Measurements from ENCODE around the gene NT5E. TPM values are rescaled to one million over a fixed set of nuclear protein-coding genes. Genes with fewer than 3 reads are reported as not detected.

Gene NT5E
- total RNA-seq, 1 experiment from 2014 or later, result 0.52 TPM

- Histone ChIP-seq H4K8ac (replicated peaks; ENCODE audit: insufficient read length, low read depth, low read length) (no peak overlapping the region), H2BK20ac (ENCODE audit: low read depth, low read length, poor library complexity, severe bottlenecking) (no peak overlapping the region), H3K23ac (ENCODE audit: insufficient read length, low read depth, low read length) (no peak overlapping the region), H2BK120ac (ENCODE audit: low read depth, low read length, poor library complexity, severe bottlenecking) (no peak overlapping the region), H3K79me1 (ENCODE audit: insufficient read depth, low read depth, low read length, poor library complexity, severe bottlenecking) (no peaks in the 10 kb centered on the region), H3K4me1 (ENCODE audit: insufficient read depth, low read length) (no peaks in the 10 kb centered on the region), H2BK15ac (ENCODE audit: low read depth, low read length) (no peak overlapping the region), H3K56ac (ENCODE audit: insufficient read length, low read depth, low read length) (no peak overlapping the region), H3K9ac (ENCODE audit: extremely low read depth, insufficient read length, low read length) (no peak overlapping the region), H2AFZ (ENCODE audit: low read length) (no peak overlapping the region), H3K27me3 (ENCODE audit: insufficient read depth, low read length) (no peaks in the 10 kb centered on the region), H3K9me3 (ENCODE audit: control insufficient read depth, low read depth, low read length) (no peaks in the 10 kb centered on the region), H3K14ac (ENCODE audit: insufficient read depth, low read length) (no peak overlapping the region), H3K23me2 (ENCODE audit: insufficient read length, low read depth, low read length, poor library complexity, severe bottlenecking) (no peaks in the 10 kb centered on the region), H2BK5ac (ENCODE audit: insufficient read length, low read length) (no peak overlapping the region), H2BK12ac (ENCODE audit: insufficient read length, low read depth, low read length) (no peak overlapping the region), H4K91ac (ENCODE audit: insufficient read length, low read depth, low read length) (no peak overlapping the region), H3T11ph (ENCODE audit: low read length) (no peak overlapping the region), H4K20me1 (ENCODE audit: control insufficient read depth, insufficient read depth, insufficient read length) (no peaks in the 10 kb centered on the region), H3K79me2 (ENCODE audit: insufficient read depth, low read length) (no peaks in the 10 kb centered on the region), H3K4me2 (ENCODE audit: insufficient read depth, insufficient read length, low read length) (no peak overlapping the region), H3K18ac (ENCODE audit: insufficient read length, low read depth, low read length) (no peak overlapping the region), H2AK5ac (ENCODE audit: insufficient read length, low read length) (no peak overlapping the region), H3K4ac (ENCODE audit: low read depth, low read length) (no peak overlapping the region), H4K5ac (ENCODE audit: insufficient read length, low read depth, low read length) (no peak overlapping the region), H3K27ac (ENCODE audit: insufficient read length, low read depth, low read length) (no peak overlapping the region)
- Mint-ChIP-seq H3K27me3 (ENCODE audit: low read depth) (no peaks in the 10 kb centered on the region), H3K4me3 (no peak overlapping the region), H3K9me3 (no peaks in the 10 kb centered on the region), H3K27ac (no peak overlapping the region), H3K4me1 (no peaks in the 10 kb centered on the region), H3K36me3 (ENCODE audit: insufficient read depth in 1 of 3, low read depth in 3 of 3) (peaks cover 10 to 25% (median 18%) of the 10 kb centered on the region in 3 experiments)
- no peak for DNase-seq
- no CpG with 5 or more reads among the region's 1 CpG for WGBS (ENCODE audit: extremely low coverage, insufficient read length, low lambda C conversion rate)
- no peak for TF ChIP-seq CTCF (conservative IDR thresholded peaks at IDR 0.05)
Observed at GRCh38 chr6:85544776-85545175, 94.9 kb downstream of the NT5E start.

Other genes starting within 250 kb of the NT5E start
- gene SNX14, start 143.8 kb downstream of the NT5E start, total RNA-seq (2021), result 33.0 and 35.5 TPM in 2 replicates
- 189 and 199 TPM in 2 replicates for gene SYNCRIP, start 192.8 kb downstream of the NT5E start, total RNA-seq (2021)